ENCODE measurements around the gene VDR.

VDR gene

DNA sequence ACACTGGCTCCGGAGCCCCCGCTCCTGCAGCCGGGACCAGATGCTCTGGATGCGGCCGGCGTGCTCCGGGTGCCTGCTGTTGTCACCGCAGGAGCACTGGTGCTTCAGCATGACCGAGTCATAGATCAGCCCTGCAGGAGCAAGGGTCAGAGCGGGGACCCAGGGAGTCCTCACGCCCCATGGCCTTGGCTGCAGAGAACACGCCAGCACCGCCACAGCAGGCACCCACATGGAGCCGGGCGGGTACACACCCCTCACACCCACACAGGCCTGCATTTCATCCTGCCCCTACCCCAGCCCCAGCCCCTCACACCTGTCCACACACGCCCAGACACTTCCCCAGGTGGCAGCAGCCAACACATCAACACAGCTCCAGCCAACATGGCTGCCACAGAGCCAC lies 112.9 kb downstream of the VDR start:
- peaks cover 36% of the 10 kb centered on the region; the same call in 1 of the 2 replicates for H3K36me3 ChIP-seq (ENCODE audit: insufficient read depth, low read length)
- H3K4me3 ChIP-seq (ENCODE audit: low read depth, low read length) = no peak overlapping the region
- no peaks in the 10 kb centered on the region for H3K4me1 ChIP-seq (ENCODE audit: control insufficient read depth, insufficient read depth, low read length, unreplicated experiment)
- no peaks in the 10 kb centered on the region for H3K27me3 ChIP-seq (ENCODE audit: insufficient read depth, low read length)
- no peak overlapping the region for H2AFZ ChIP-seq (ENCODE audit: low read length, unreplicated experiment)
- no peaks in the 10 kb centered on the region for H3K79me2 ChIP-seq (ENCODE audit: control insufficient read depth, insufficient read depth, low read length, unreplicated experiment)
- no peak overlapping the region for H3K27ac ChIP-seq (ENCODE audit: low read depth, low read length)

All from ACC112 (cell line).